ENCODE data around the gene RPN1.
"Not testable (repeated sequence)": the region's sequence is repeated elsewhere in the genome, so short reads cannot be mapped to it uniquely, and the experiment has no call there.

Gene RPN1

DNA sequence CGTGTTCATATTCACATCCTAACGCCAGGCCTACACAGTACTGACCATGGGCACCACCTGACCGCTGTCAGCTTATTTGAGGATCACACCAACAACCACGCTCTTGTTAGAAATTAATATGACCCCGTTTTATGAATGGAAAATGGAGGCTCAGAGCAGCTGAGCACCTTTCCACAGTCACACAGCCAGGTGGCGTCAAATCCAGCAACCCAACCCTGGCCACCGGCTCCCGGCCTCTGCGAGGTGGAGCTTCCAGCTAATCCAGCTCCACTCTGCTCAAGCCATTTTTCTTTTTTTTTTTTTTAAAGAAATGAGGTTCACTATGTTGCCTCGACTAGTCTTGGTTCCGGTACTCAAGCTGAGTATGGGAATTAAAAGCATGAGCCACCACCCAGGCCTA lies 41.3 kb downstream of the RPN1 start:
- DNase-seq (ENCODE audit: low spot score) = no peak

DNA sequence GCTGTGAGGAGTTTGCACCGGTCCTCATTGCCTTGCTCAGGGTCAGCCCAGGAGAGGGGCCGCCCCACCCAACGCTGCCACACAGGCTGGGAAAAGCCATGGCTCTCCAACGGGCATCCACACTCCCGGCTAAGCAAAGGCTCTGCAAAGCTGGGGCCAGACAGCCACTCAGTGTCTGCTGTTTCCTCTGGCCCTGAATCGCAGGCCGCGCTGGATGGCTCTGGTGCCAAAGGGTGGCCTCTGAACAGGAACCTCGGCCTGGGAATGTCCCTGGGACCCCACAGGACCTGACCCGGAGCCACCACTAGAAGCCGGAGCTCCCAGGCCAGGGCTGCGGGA lies 42.9 kb downstream of the RPN1 start:
- no peak for DNase-seq (ENCODE audit: low spot score)

- DNase-seq (ENCODE audit: low spot score) = no peak
These were observed 44.5 kb downstream of the RPN1 start for GRCh38 chr3:128606094-128606493.

GRCh38 chr3:128605091-128606046 lies 45.2 kb downstream of the RPN1 start:
- no peak for DNase-seq (ENCODE audit: low spot score)

DNA sequence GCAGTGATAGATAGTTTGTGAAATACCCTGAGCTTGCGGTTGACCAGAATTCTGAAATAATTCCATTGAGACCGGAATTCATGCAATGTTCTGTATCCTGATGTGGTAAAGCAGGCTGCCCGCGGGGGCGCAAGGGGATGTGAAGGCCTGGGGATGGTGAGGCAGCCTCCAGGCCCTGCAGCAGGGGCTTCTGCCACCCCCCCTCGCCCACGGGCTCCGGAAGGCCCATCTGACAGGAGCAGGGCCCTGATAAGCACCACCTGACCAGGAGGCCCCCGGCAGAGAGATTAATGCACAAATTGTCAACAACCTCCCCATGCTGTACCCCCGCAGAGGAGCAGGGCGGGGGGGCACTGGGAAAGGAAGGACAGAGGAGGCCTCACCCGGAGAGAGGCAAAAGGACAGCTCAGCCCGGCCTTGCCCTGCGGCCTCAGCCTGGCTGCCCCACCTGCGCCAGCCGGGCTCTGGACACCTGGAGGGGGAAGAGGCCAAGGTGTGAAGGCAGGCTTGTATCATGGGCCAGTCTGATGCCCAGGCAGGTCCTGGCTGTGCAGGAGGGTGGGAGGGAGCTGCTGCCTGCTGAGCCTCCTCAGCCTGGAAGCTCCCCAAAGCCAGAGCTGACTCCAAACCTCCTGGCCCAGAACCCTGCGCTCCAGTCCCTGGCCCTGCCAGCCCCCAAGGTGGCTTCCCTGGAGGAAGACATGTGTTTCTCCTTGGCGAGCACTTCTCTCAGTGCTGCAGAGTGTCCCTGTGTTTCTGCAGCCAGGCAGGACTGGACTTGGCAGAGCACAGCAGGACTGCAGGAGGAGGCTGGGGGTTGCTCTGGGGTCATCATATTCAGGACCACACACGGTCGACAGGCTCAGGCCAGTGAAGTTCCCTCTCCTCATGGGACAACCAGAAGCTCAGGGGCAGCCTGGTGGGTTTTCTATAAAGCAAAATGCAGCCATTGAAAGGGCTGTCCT lies 46.5 kb downstream of the RPN1 start:
- DNase-seq (ENCODE audit: low spot score) = no peak

- no peak for DNase-seq (ENCODE audit: low spot score)
These were observed 47.3 kb downstream of the RPN1 start for GRCh38 chr3:128603313-128603712.

GRCh38 chr3:128598884-128599664 lies 51.5 kb downstream of the RPN1 start:
- DNase-seq (ENCODE audit: low spot score) = no peak

DNA sequence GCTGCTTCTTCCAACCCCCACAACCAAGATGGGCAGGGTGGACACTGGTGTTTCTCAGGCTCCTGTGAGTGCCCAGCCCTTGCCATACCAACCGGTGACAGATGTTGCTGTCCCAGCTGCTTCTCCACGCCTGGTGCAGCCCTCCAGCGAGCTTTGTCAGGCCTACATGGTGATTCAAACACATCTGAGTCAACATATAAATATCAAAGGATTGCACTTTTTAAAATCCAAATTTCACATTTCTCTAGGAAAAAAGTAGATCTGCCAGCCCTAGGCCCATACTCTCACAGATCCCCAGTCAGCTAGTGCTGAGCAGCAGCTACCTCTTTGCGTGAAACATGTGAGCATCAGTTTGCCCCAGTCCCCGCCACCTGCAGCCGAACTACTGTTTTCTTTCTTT lies 52.7 kb downstream of the RPN1 start:
- DNase-seq (ENCODE audit: low spot score) = no peak

- DNase-seq (ENCODE audit: low spot score) = no peak
These were observed 57.8 kb downstream of the RPN1 start for GRCh38 chr3:128592864-128593263.

DNA sequence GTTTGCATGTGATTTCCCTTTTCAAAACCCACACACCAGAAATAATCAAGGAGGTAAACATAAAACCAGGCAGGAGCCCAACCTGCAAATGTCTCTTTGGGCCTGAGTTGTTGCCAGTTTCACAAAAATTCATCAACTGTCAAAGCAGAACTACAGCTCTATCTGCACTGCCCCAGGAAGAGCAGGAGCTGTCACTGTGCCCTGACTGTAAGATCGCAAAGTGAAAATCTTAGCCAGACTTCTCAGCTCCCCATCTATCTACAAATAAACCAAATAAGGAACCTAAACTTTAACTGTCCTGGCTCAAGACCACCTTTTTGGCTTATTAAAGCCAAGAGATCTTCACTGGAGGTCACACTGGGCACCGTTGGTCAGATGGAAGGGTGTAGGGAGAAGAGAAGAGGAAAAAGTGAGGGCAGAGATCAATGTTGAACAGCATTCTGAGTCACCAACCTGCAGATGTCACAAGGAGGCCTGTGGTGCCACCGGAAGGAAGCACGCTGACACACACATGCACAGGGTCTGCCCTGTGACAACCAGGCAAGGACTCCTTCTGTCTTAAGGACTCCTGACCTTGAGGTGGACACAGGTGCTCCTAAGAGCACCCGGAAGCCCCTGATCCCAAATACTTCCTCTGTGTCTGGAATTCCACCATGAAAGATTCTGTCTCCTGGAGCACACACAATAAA lies 58.7 kb downstream of the RPN1 start:
- DNase-seq (ENCODE audit: low spot score) = no peak

- DNase-seq (ENCODE audit: low spot score) = no peak
These were observed 59.7 kb downstream of the RPN1 start for GRCh38 chr3:128590948-128591347.

- not testable (repeated sequence) for DNase-seq (ENCODE audit: low spot score)
These were observed 60.6 kb downstream of the RPN1 start for GRCh38 chr3:128589985-128590384.

DNA sequence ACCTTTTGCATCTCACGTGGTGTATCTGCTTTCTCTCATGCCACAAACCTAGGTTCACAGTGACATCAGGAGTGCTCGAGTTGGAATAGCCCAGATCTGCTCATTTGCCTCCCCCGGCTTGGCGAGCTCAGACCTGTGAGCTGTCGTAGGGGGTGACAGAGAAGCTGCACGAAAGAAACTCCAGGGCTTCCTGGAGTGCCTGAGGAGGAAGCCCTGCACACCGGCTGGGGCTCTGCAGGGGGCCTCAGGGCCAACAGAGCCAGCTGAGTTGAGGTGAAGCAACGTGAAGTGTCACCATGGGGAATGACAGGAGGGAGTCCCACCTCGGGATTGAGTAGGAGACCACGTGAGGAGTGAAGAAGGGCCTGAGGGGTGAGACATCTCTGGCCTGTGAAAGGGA lies 62.5 kb downstream of the RPN1 start:
- DNase-seq (ENCODE audit: low spot score) = no peak

- DNase-seq (ENCODE audit: low spot score) = no peak
These were observed 63.2 kb downstream of the RPN1 start for GRCh38 chr3:128587391-128587790.

DNA sequence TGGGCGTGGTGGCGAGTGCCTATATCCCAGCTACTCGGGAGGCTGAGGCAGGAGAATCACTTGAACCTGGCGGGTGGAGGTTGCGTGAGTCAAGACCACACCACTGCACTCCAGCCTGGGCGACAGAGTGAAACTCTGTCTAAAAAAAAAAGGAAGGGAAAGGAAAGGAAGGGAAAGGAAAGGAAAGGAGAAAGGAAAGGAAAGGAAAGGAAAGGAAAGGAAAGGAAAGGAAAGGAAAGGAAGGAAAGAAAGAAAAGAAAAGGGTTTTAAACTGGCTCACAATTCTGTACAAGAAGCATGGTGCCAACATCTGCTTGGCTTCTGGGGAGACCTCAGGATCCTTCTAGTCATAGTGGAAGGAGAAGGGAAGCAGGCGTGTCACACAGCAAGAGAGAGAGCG lies 63.7 kb downstream of the RPN1 start:
- not testable (repeated sequence) for DNase-seq (ENCODE audit: low spot score)

DNA sequence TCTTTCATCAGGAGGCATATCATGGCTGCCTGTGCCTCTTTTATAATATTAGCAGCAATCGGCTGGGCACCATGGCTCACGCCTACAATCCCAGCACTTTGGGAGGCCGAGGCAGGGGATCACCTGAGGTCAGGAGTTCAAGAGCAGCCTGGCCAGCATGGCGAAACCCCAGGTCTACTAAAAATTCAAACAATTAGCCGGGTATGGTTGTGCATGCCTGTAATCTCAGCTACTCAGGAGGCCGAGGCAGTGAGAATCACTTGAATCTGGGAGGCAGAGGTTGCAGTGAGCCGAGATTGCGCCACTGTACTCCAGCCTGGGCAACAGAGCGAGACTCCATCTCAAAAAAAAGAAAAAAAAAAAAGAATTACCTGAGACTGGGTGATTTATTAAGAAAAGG lies 64.2 kb downstream of the RPN1 start:
- not testable (repeated sequence) for DNase-seq (ENCODE audit: low spot score)

GRCh38 chr3:128585974-128586373 lies 64.6 kb downstream of the RPN1 start:
- no peak for DNase-seq (ENCODE audit: low spot score)

DNA sequence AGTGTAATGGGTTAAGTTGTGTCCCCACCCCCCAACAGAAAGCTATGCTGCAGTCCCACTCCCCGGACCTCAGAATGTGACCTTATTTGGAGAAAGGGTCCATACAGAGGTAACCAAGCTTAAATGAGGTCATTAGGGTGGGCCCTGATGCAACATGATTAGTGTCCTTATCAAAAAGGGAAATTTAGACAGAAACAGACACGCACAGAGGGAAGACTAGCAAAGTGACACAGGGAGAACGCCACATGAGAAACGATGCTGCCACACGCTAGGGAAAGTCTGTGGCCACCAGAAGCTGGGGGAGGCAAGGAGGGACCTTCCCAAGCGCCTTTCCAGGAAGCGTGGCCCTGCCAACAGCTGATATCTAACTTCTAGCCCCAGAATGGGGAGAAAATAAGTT lies 65.4 kb downstream of the RPN1 start:
- no peak for DNase-seq (ENCODE audit: low spot score)

GRCh38 chr3:128584412-128585020 lies 66.1 kb downstream of the RPN1 start:
- DNase-seq (ENCODE audit: low spot score) = peak; percentile 81

DNA sequence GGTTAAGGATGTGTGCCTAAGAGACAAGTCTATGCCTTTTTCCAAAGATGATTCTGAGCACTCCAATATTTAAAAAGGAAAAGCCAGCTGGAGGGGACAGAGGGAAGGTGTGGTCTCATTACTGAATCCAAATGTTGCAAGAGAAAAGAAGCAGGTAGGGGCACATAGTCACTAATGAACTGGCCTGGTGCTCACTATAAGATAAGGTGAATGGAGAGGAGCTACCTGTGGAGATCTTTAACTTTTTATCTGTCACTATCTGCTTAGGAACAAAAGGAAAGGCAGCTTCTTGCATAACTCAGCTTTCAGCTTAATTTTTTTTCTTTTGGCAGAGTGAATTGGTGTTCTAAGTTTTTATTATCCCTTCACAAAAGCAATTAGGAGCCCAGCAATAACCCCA lies 69.1 kb downstream of the RPN1 start:
- DNase-seq (ENCODE audit: low spot score) = no peak

GRCh38 chr3:128579927-128580326 lies 70.7 kb downstream of the RPN1 start:
- no peak for DNase-seq (ENCODE audit: low spot score)

Measured in ecto neural progenitor cell (in vitro differentiated cells).